Subcutaneous abdominal adipose tissue (tissue), 5 donors: ENCODE data around the gene MROH9.

Experiments used
- H3K27ac ChIP-seq: one replicate; pipeline ENCODE4 v1.7.0; 2013; ENCODE audit warnings: low read depth, mild to moderate bottlenecking, inconsistent platforms, low read length, moderate library complexity
- H3K27me3 ChIP-seq, 5 donors: one replicate each; pipeline ENCODE4 v1.7.0; 2013; ENCODE audit warnings: low read length in 5 of 5, inconsistent platforms in 1 of 5; ENCODE audit not compliant: control insufficient read depth in 5 of 5, insufficient read depth in 4 of 5
- H3K36me3 ChIP-seq, 5 donors: one replicate each; pipeline ENCODE4 v1.7.0; 2013; ENCODE audit warnings: low read length in 5 of 5; ENCODE audit not compliant: control insufficient read depth in 5 of 5, insufficient read depth in 5 of 5
- H3K4me1 ChIP-seq, 5 donors: one replicate each; pipeline ENCODE4 v1.7.0; 2013; ENCODE audit warnings: low read length in 5 of 5, mild to moderate bottlenecking in 3 of 5, moderate library complexity in 1 of 5; ENCODE audit not compliant: control insufficient read depth in 5 of 5, insufficient read depth in 5 of 5
- H3K4me3 ChIP-seq, 5 donors: one replicate each; pipeline ENCODE4 v1.7.0; 2013; ENCODE audit warnings: low read length in 5 of 5, low read depth in 1 of 5
- H3K9ac ChIP-seq, 5 donors: one replicate each; pipeline ENCODE4 v1.7.0; 2013; ENCODE audit warnings: low read length in 5 of 5, mild to moderate bottlenecking in 4 of 5, moderate library complexity in 3 of 5
- H3K9me3 ChIP-seq, 5 donors: one replicate each; pipeline ENCODE4 v1.7.0; 2013; ENCODE audit warnings: low read length in 5 of 5; ENCODE audit not compliant: control insufficient read depth in 5 of 5
- donor health status: healthy.
- donor health status: healthy.
- donor health status: healthy.
- donor health status: healthy.
- donor health status: healthy.

The MROH9 gene, protein sequence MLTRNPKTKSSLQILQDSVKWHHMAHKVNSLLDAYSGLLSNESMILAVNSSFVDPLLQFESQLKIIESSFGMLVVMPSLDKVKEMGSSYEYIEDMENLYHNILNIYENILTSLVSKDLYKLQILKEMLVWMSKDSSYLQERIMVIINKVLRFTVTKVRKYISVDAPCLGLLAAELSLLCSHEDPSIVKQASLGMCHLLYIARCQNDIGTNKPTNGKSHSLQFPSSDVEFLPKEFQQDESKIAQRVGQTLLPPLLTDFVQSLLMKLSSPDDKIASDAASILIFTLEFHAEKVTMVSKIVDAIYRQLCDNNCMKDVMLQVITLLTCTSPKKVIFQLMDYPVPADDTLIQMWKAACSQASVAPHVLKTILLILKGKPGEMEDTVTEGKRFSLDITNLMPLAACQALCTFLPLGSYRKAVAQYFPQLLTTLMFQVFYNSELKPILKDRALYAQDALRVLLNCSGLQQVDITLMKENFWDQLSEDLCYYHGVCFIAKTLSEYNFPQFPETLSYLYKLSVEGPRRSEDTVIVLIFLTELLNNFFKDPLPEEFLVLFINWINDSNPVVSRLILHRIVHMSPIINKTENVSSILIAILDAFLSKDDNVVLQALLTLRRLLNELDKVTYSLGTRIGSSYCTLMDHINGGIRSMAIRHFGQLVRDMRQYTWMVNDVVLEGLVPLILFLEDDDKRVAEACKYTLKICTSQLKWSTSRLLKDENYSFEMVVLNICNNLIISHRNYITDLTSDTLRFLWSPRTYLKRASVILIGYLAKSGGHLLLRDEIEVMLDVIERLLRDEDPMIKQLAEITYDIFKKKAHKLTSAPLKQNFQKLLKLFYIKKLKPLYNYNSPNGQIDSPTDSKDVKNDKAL

DNA sequence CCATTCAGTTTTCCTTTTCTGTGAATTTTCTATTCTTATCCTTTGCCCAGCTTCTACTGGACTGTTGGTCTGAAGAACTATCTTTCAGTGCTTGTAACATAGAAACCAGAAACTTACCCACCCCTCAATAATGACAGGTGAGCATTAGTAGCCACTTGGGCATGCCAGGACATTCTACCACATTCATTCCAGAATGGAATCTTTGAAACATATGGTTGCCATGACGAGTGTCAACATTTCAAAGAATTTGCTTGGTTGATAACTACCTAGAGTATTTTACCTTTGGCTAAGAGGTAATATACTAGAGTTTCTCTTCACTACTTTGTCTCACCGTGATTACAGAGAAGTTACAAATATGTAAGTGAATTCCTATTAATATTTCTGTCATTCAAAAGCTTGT is at the start of gene MROH9:
Gene MROH9, plus strand, starts transcription at position 304 of the 400 bp plus-strand sequence. CDS start 10,023 bp downstream, outside the sequence.
- H3K9ac ChIP-seq, result no peak within 1 kb of the TSS
- no peak within 1 kb of the TSS for H3K4me3 ChIP-seq
- H3K27me3 ChIP-seq, result no peaks in the 10 kb centered on the region
- no peak within 1 kb of the TSS for H3K27ac ChIP-seq
- no peaks in the 10 kb centered on the region for H3K9me3 ChIP-seq
- peaks cover 0 to under 1% (median 0%) of the 10 kb centered on the region in 5 donors for H3K4me1 ChIP-seq
- H3K36me3 ChIP-seq, result no peaks in the 10 kb centered on the region

DNA sequence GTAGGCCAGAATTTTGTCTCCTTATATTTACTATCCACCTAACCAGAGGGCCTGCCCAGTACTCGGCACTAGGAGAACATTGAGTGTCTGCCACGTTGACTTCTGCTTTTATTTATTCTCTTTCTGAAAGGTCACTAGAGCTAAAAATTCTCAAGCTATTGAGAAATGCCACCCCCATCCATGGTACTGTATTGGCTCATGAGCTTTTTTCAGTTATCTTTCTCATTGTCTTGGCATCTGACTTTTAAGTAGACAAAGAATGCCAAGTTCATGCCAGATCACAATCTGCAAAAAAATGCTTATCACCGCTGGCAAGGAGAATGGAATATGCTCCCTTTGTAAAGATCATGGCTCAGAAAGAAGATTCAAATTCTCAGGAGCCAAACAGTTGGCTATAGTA is 49.8 kb upstream of the MROH9 start:
- Histone ChIP-seq H3K36me3 (no peaks in the 10 kb centered on the region), H3K4me3 (no peak overlapping the region), H3K27me3 (no peaks in the 10 kb centered on the region), H3K4me1 (no peaks in the 10 kb centered on the region), H3K27ac (no peak overlapping the region), H3K9ac (no peak overlapping the region), H3K9me3 (peaks cover 0 to 4% (median 0%) of the 10 kb centered on the region in 5 donors)

DNA sequence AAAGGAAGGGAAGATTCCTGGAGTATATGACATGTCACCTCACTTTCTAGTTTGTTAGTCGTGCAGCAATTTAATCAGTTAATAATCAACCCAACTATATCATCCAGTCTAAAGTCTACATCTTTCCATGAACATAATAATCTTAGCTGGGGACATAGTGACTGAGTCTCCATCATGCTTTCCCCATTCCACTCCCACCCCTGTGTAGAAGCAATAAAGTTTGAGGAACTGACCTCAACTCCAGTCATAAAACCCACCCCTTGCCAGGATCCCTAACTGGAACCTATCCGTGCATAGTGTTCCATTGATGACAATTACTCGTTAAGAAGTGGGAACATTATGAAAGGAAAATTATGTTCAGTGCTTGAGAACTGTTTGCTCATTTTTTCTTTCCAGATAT is 48.9 kb upstream of the MROH9 start:
- Histone ChIP-seq H3K27ac (no peak overlapping the region), H3K9me3 (peaks cover 0 to 4% (median 0%) of the 10 kb centered on the region in 5 donors), H3K9ac (no peak overlapping the region), H3K4me3 (no peak overlapping the region), H3K4me1 (no peaks in the 10 kb centered on the region), H3K36me3 (no peaks in the 10 kb centered on the region), H3K27me3 (no peaks in the 10 kb centered on the region)

DNA sequence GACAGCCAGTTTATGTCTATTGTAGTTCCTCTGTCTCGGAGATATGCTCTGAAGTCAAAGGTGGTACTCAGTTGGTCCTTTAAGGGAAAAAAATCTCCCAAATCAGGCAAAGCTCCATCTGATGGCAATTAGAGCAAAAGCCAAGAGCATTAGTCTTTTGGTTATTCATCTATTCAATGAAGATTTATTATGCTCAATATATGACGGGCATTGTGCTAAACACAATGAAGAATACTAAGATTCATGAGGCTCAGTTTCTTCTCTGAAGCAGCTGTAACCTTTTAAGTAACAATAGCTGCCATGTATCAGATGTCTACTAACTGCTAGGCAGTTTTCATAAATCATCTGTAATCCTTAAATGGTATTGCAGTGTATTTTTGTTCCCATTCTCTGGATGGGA is 47.6 kb upstream of the MROH9 start:
- Histone ChIP-seq H3K36me3 (no peaks in the 10 kb centered on the region), H3K27ac (no peak overlapping the region), H3K4me3 (no peak overlapping the region), H3K9me3 (peaks cover 0 to 4% (median 0%) of the 10 kb centered on the region in 5 donors), H3K27me3 (no peaks in the 10 kb centered on the region), H3K9ac (no peak overlapping the region), H3K4me1 (no peaks in the 10 kb centered on the region)

DNA sequence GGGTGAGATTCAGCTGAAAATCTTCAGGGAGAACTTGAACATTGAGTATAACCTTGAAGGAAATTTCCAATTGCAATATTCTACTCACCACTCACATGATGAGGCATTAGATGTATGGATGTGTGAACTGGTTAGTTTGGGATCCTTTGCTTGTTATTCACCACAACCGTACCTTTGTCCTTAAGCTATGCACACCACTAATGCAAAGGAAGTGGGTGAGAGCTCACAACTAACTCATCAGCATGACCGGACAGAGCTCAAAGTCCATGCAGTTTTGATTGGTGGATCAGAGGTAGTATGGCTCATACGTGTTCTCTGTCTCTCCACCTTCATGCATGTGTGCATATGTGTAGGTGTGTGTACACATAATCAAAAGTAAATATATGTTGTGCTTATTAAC is 43.5 kb upstream of the MROH9 start:
- no peak overlapping the region for H3K9ac ChIP-seq
- no peaks in the 10 kb centered on the region for H3K9me3 ChIP-seq
- no peak overlapping the region for H3K27ac ChIP-seq
- H3K27me3 ChIP-seq, result no peaks in the 10 kb centered on the region
- no peaks in the 10 kb centered on the region for H3K36me3 ChIP-seq
- no peaks in the 10 kb centered on the region for H3K4me1 ChIP-seq
- H3K4me3 ChIP-seq, result no peak overlapping the region

DNA sequence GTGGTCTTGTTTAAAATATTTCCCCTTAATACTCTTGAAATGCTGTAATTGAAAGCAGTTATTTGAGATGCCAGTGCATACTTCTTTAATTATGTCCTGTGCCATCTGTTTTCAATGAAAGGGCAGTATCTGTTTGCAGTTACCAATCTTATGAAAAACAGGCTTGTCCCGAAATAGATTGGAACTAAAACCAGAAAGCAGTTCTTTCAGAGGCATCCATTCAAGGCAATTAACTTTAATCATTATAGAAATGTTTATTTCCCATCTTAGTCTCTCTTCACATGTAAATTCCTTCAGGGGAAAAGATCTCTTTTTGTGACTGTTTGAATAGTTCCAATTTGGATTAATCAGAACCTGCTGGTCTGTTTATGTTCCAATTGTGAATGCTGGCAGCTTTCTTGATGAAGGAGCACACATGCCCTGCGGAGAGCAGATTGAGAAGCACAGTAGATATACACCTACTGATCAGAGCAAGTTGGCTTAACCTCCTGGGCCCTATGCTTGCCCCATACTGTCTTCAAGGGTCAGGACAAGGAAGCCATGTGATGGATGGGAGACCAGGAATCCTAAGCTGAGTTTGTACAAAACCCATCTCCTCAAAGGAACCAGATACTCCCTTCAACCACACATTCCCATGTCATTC is 41.6 kb upstream of the MROH9 start:
- no peaks in the 10 kb centered on the region for H3K27me3 ChIP-seq
- H3K36me3 ChIP-seq, result no peaks in the 10 kb centered on the region
- H3K9ac ChIP-seq, result no peak overlapping the region
- H3K4me3 ChIP-seq, result no peak overlapping the region
- no peak overlapping the region for H3K27ac ChIP-seq
- no peaks in the 10 kb centered on the region for H3K9me3 ChIP-seq
- no peaks in the 10 kb centered on the region for H3K4me1 ChIP-seq

DNA sequence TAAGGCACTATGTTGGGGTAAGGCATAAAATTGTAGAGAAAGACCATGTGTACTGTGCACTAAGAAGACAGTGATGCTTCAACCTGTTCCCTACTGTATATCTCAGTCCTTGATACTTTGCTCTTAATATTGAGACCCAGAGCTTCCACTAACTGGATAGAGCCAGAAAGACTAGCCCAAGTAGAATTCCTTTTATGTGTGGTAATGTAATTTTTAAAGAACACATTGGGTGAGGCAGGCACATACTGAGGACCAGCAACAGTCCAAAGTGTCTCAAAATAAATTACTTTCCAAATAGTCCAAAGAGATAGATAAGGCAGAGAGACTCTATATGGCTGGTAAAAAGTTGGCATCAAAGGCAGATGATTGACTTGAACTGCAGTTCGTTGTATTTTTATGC is 31.4 kb upstream of the MROH9 start:
- no peaks in the 10 kb centered on the region for H3K27me3 ChIP-seq
- H3K27ac ChIP-seq, result no peak overlapping the region
- H3K9me3 ChIP-seq, result no peaks in the 10 kb centered on the region
- H3K4me1 ChIP-seq, result no peaks in the 10 kb centered on the region
- H3K9ac ChIP-seq, result no peak overlapping the region
- H3K36me3 ChIP-seq, result no peaks in the 10 kb centered on the region
- H3K4me3 ChIP-seq, result no peak overlapping the region

DNA sequence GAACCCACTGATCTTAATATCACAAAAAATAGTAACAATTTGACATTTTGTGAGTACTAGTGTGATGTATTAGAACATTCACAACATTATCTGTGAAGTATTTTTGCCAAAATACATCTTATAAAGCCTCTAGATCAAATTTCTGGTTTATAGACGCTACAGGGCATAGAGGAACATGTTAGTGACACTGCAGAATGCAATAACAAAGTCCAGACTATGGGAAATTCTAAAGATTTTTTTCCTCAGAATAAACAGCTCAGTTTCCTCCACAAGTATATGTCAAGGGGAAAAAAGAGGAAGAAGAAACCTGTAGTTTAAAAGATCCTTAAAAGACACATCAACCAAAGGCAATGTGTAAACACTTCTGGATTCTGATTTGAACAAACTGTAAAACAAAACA is 26.4 kb upstream of the MROH9 start:
- no peak overlapping the region for H3K4me3 ChIP-seq
- H3K27me3 ChIP-seq, result no peaks in the 10 kb centered on the region
- H3K27ac ChIP-seq, result no peak overlapping the region
- no peaks in the 10 kb centered on the region for H3K9me3 ChIP-seq
- H3K9ac ChIP-seq, result no peak overlapping the region
- H3K4me1 ChIP-seq, result no peaks in the 10 kb centered on the region
- H3K36me3 ChIP-seq, result no peaks in the 10 kb centered on the region

DNA sequence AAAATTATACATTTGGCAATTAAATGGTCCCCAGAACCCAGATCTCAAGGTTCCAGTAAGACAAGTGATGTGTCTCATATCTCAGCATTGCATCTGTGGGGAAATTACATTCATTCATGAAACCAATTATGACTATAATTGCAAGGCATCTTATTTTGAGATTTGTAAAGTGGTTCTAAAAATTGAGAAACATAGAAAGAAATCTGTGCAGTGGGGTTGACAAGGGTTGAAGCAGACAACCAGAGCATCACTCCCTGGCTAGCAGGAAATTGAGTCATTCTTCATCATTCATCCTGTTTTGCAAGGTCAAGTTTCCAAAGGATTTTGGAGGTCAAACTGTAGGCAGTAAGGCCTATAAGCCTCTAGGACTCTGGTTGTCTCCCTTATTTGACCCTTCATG is 25.1 kb upstream of the MROH9 start:
- no peak overlapping the region for H3K4me3 ChIP-seq
- no peak overlapping the region for H3K27ac ChIP-seq
- no peaks in the 10 kb centered on the region for H3K36me3 ChIP-seq
- no peak overlapping the region for H3K9ac ChIP-seq
- no peaks in the 10 kb centered on the region for H3K4me1 ChIP-seq
- no peaks in the 10 kb centered on the region for H3K9me3 ChIP-seq
- no peaks in the 10 kb centered on the region for H3K27me3 ChIP-seq

DNA sequence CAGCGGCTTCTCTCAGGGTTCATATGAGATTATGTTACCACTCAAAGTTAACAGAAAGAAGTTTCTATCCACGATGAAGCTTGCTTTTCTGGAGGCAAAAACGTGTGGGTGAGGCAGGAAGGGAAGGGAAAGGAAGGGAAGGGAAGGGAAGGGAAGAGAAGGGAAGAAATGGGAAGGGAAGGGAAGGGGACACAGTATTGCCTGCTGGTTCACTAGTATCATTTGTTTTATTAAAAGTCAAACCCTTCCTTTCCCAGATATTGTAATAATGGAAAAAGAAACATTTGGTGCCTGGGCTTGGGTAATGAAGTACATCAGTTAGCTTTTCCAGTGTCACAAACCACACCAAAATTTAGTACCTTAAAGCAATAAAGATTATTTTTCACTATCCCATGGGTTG is 18.0 kb upstream of the MROH9 start:
- Histone ChIP-seq H3K27me3 (no peaks in the 10 kb centered on the region), H3K4me1 (no peaks in the 10 kb centered on the region), H3K36me3 (no peaks in the 10 kb centered on the region), H3K27ac (no peak overlapping the region), H3K9me3 (peaks cover 3 to 15% (median 13%) of the 10 kb centered on the region in 5 donors), H3K4me3 (no peak overlapping the region), H3K9ac (no peak overlapping the region)
